ENCODE data around the gene SH3BP4.

The SH3BP4 gene

GRCh38 chr2:234998404-234999211 is 46.8 kb downstream of the SH3BP4 start:
- DNase-seq (ENCODE audit: low read depth, low spot score): no peak

GRCh38 chr2:234999740-235000425 is 48.1 kb downstream of the SH3BP4 start:
- no peak for DNase-seq (ENCODE audit: low read depth, low spot score)

GRCh38 chr2:235000426-235001236 is 48.8 kb downstream of the SH3BP4 start:
- no peak for DNase-seq (ENCODE audit: low read depth, low spot score)

GRCh38 chr2:235001237-235002133 is 49.7 kb downstream of the SH3BP4 start:
- DNase-seq (ENCODE audit: low read depth, low spot score): no peak

GRCh38 chr2:235002198-235003095 is 50.6 kb downstream of the SH3BP4 start:
- DNase-seq (ENCODE audit: low read depth, low spot score): no peak

GRCh38 chr2:235003096-235003775 is 51.4 kb downstream of the SH3BP4 start:
- DNase-seq (ENCODE audit: low read depth, low spot score): no peak

GRCh38 chr2:235004329-235004903 is 52.6 kb downstream of the SH3BP4 start:
- no peak for DNase-seq (ENCODE audit: low read depth, low spot score)

- DNase-seq (ENCODE audit: low read depth, low spot score): no peak
These were observed 53.2 kb downstream of the SH3BP4 start for GRCh38 chr2:235005023-235005422.

GRCh38 chr2:235005603-235006259 is 53.9 kb downstream of the SH3BP4 start:
- DNase-seq (ENCODE audit: low read depth, low spot score): no peak

- DNase-seq (ENCODE audit: low read depth, low spot score): no peak
These were observed 54.6 kb downstream of the SH3BP4 start for GRCh38 chr2:235006461-235006860.

- DNase-seq (ENCODE audit: low read depth, low spot score): no peak
These were observed 55.2 kb downstream of the SH3BP4 start for GRCh38 chr2:235006986-235007385.

GRCh38 chr2:235007664-235008457 is 56.0 kb downstream of the SH3BP4 start:
- DNase-seq (ENCODE audit: low read depth, low spot score): no peak

- DNase-seq (ENCODE audit: low read depth, low spot score): no peak
These were observed 56.8 kb downstream of the SH3BP4 start for GRCh38 chr2:235008584-235009044.

- no peak for DNase-seq (ENCODE audit: low read depth, low spot score)
These were observed 57.3 kb downstream of the SH3BP4 start for GRCh38 chr2:235009081-235009480.

GRCh38 chr2:235010117-235010714 is 58.4 kb downstream of the SH3BP4 start:
- DNase-seq (ENCODE audit: low read depth, low spot score): no peak

GRCh38 chr2:235011607-235011928 is 59.8 kb downstream of the SH3BP4 start:
- no peak for DNase-seq (ENCODE audit: low read depth, low spot score)

- no peak for DNase-seq (ENCODE audit: low read depth, low spot score)
These were observed 60.3 kb downstream of the SH3BP4 start for GRCh38 chr2:235011929-235012631.

Data from activated naive CD8-positive, alpha-beta T cell treated with anti-CD3 and anti-CD28 coated beads, Interleukin-2, amount 50 U/mL, for 16 hours (primary cell).